ENCODE data around the gene DNPEP. TPM values are rescaled to one million over a fixed set of nuclear protein-coding genes. Genes with fewer than 3 reads are reported as not detected.

Gene DNPEP
- total RNA-seq, 4 donors from 2014 or later = 90.8 to 180 (median 177) TPM

GRCh38 chr2:219334076-219334475 is 53.6 kb downstream of the DNPEP start:
- Histone ChIP-seq H3K27me3 (peaks cover 0 to 5% of the 10 kb centered on the region in 2 donors), H3K4me1 (no peaks in the 10 kb centered on the region), H3K4me3 (no peak overlapping the region), H3K27ac (no peak overlapping the region), H3K9me3 (peaks cover 0 to 8% (median 0%) of the 10 kb centered on the region in 4 donors), H3K36me3 (no peaks in the 10 kb centered on the region)
- TF ChIP-seq CTCF (IDR thresholded peaks at IDR 0.05) (no peak), POLR2A (IDR thresholded peaks at IDR 0.05) (no peak)
- no peak for DNase-seq

- H3K27ac ChIP-seq = no peak within 1 kb of the TSS
- peaks cover 0 to 5% of the 10 kb centered on the region in 2 donors for H3K27me3 ChIP-seq
- H3K9me3 ChIP-seq = peaks cover 0 to 8% (median 0%) of the 10 kb centered on the region in 4 donors
- no peaks in the 10 kb centered on the region for H3K36me3 ChIP-seq
- TF ChIP-seq POLR2A (IDR thresholded peaks at IDR 0.05) (no peak), CTCF (IDR thresholded peaks at IDR 0.05) (no peak)
- DNase-seq = no peak
- no peak within 1 kb of the TSS for H3K4me3 ChIP-seq
- H3K4me1 ChIP-seq = no peaks in the 10 kb centered on the region
Measured at GRCh38 chr2:219332542-219332941, 55.2 kb downstream of the DNPEP start, which contains the start of gene RESP18. Gene RESP18, minus strand, starts transcription at chr2:219332744.

GRCh38 chr2:219331560-219332213 is 56.0 kb downstream of the DNPEP start:
- Histone ChIP-seq H3K27ac (no peak overlapping the region), H3K4me3 (no peak overlapping the region), H3K9me3 (peaks cover 0 to 8% (median 0%) of the 10 kb centered on the region in 4 donors), H3K4me1 (no peaks in the 10 kb centered on the region), H3K27me3 (peaks cover 0 to 5% of the 10 kb centered on the region in 2 donors), H3K36me3 (no peaks in the 10 kb centered on the region)
- no peak for DNase-seq
- TF ChIP-seq POLR2A (IDR thresholded peaks at IDR 0.05) (no peak), CTCF (IDR thresholded peaks at IDR 0.05) (no peak)

GRCh38 chr2:219327719-219328118 is 60.0 kb downstream of the DNPEP start:
- H3K36me3 ChIP-seq = no peaks in the 10 kb centered on the region
- no peak for TF ChIP-seq POLR2A (IDR thresholded peaks at IDR 0.05)
- no peaks in the 10 kb centered on the region for H3K9me3 ChIP-seq
- peaks cover 0 to 5% of the 10 kb centered on the region in 2 donors for H3K27me3 ChIP-seq
- no peaks in the 10 kb centered on the region for H3K4me1 ChIP-seq
- H3K4me3 ChIP-seq = no peak overlapping the region
- H3K27ac ChIP-seq = no peak overlapping the region
- DNase-seq = no peak

GRCh38 chr2:219325657-219326315 is 61.9 kb downstream of the DNPEP start:
- no peak for DNase-seq
- Histone ChIP-seq H3K36me3 (no peaks in the 10 kb centered on the region), H3K27me3 (no peaks in the 10 kb centered on the region), H3K27ac (no peak overlapping the region), H3K9me3 (no peaks in the 10 kb centered on the region), H3K4me1 (no peaks in the 10 kb centered on the region), H3K4me3 (no peak overlapping the region)
- TF ChIP-seq CTCF (IDR thresholded peaks at IDR 0.05) (no peak), POLR2A (IDR thresholded peaks at IDR 0.05) (no peak)

- H3K9me3 ChIP-seq = no peaks in the 10 kb centered on the region
- no peaks in the 10 kb centered on the region for H3K27me3 ChIP-seq
- DNase-seq = no peak
- no peak for TF ChIP-seq CTCF (IDR thresholded peaks at IDR 0.05)
- no peak for TF ChIP-seq POLR2A (IDR thresholded peaks at IDR 0.05)
- no peak overlapping the region for H3K27ac ChIP-seq
- no peaks in the 10 kb centered on the region for H3K36me3 ChIP-seq
- H3K4me1 ChIP-seq = no peaks in the 10 kb centered on the region
- no peak overlapping the region for H3K4me3 ChIP-seq
Measured at GRCh38 chr2:219325136-219325535, 62.6 kb downstream of the DNPEP start.
